ENCODE data around the gene GCGR.

- TF ChIP-seq CTCF (IDR thresholded peaks at IDR 0.05; ENCODE audit: low read depth, low read length) (no peak), POLR2A (IDR thresholded peaks at IDR 0.05; ENCODE audit: extremely low read depth, insufficient read length) (no peak)
Measured at GRCh38 chr17:81794074-81794476, 9.9 kb upstream of the GCGR start.

Measured in NB4 (cell line).